ENCODE measurements around the gene ATG2A.
A peak's percentile ranks its signal among the peaks of the same experiment; 100 is the strongest.

DNA sequence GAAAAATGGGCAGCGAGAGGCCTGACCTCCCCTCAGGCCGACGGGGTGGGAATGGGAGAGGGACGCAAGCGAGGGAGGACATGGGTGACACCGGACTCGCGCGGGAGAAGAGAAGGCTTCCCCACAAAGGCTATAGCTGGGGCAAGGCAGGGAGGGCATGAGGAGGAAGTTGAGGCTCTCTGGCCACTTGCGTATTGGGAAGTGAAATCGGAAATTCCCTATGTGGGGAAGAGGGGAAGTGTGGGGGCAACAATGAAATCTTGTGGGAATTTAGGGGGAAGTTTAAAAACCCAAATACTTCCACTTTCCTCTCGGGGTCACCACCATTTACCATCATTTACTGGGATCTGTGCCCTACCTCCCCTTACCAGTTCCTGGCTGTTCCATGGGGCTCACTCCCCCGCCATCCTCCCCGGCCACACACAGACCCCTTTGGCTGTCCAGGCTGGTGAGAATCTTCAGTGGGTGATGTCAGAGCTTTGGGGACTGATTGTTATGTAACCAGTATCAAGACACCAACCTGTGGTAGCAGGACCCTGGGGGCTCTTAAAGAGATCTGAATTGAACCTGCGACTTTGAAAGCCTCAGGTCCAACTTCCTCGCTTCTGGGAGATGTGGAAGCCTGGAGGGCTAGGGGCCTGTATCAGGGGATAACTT lies 37.6 kb downstream of the ATG2A start:
- TF ChIP-seq POLR2AphosphoS5 (IDR thresholded peaks at IDR 0.05; ENCODE audit: low read depth, low read length) (peak; percentile 45; the same call in 1 of the 2 replicates), POLR2A (IDR thresholded peaks at IDR 0.05; ENCODE audit: low read depth, low read length) (no peak), TAF1 (IDR thresholded peaks at IDR 0.05; ENCODE audit: low read depth, low read length) (no peak), SPI1 (IDR thresholded peaks at IDR 0.05; ENCODE audit: low read depth, low read length) (peak; percentile 38; the same call in 1 of the 2 replicates)

Measured in GM12891 (cell line).